Stimulated activated CD8-positive, alpha-beta memory T cell treated with anti-CD3 and anti-CD28 coated beads, Interleukin-7, amount 100 ng/mL, for 48 hours (primary cell): ENCODE results near the gene LMNTD2.
A peak's percentile ranks its signal among the peaks of the same experiment; 100 is the strongest.

Experiments
- DNase-seq, 2 donors: peaks; one replicate each; pipeline ENCODE4 v3.0.0-alpha.2; 2020; ENCODE audit warnings: low read depth in 1 of 2; ENCODE audit errors: extremely low read depth in 1 of 2

The LMNTD2 gene

GRCh38 chr11:554428-555226, 5.9 kb downstream of the LMNTD2 start:
- DNase-seq, result peak in 1 of 2 donors; percentile 53

DNA sequence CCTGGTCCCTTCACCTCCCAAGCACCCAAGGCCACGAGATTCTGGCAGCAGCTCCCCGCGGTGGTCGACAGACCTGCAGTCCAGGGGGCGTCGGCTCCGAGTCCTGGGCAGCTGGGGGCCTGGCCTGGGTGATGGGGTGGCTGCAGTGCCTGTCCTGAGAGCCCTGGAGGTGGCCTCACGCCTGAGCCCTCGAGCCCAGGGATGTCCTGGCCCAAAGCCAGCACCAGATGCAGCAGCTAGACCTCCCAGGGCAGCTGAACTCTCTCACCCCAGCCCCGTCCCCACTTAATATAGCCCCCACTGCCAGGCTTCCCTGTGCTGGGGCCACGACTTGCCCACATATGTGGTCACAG, 6.6 kb downstream of the LMNTD2 start:
- no peak for DNase-seq

- no peak for DNase-seq
Observed at GRCh38 chr11:553083-553987, 7.2 kb downstream of the LMNTD2 start.

DNA sequence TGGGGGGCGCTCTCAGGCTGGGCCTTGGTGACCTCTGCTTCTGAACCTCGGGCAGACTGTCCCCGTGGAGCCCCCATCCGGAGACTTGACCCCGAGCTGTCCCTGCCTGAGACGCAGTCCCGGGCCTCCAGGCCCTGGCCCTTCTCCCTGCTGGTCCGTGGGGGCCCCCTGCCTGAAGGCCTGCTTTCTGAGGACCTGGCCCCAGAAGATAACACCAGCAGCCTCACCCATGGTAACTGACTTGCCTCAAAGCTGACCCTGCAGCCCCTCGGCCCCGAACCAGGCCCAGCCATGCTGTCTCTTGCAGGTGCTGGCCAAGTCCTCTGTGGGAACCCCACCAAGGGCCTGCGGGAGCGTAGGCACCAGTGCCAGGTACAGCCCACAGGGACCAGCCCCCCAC, 8.9 kb downstream of the LMNTD2 start:
- DNase-seq, result no peak

- no peak for DNase-seq
Observed at GRCh38 chr11:551131-551530, 9.4 kb downstream of the LMNTD2 start.

GRCh38 chr11:550746-551085, 9.8 kb downstream of the LMNTD2 start:
- no peak for DNase-seq

DNA sequence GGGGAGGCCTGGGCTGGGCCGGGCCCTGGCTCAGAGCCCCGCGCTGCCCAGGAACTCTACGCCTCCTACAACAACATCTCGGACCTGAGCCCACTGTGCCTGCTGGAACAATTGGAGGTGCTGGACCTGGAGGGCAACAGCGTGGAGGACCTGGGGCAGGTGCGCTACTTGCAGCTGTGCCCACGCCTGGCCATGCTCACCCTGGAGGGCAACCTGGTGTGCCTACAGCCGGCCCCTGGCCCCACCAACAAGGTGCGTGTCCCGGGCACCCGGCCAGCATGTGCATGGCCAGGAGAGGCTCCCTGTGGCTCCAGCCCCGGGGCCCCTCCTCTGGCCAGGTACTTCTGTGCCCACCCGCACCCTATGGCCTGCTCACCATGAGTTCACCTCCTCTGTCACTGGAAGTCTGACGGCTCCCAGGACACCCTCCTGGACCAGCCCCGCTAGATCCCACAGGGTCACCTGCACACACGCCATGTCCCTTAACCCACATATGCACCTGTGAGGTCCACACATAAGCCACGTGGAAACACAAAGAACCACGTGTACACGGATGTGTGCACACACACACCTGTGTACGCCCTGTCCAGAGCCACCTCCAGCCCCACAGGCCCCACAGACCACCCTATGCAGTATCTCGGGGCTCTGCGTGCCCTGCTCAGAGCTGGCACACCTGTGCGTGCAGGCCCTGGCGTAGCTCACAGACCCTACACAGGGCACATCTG, 10.4 kb downstream of the LMNTD2 start:
- DNase-seq, result no peak

DNA sequence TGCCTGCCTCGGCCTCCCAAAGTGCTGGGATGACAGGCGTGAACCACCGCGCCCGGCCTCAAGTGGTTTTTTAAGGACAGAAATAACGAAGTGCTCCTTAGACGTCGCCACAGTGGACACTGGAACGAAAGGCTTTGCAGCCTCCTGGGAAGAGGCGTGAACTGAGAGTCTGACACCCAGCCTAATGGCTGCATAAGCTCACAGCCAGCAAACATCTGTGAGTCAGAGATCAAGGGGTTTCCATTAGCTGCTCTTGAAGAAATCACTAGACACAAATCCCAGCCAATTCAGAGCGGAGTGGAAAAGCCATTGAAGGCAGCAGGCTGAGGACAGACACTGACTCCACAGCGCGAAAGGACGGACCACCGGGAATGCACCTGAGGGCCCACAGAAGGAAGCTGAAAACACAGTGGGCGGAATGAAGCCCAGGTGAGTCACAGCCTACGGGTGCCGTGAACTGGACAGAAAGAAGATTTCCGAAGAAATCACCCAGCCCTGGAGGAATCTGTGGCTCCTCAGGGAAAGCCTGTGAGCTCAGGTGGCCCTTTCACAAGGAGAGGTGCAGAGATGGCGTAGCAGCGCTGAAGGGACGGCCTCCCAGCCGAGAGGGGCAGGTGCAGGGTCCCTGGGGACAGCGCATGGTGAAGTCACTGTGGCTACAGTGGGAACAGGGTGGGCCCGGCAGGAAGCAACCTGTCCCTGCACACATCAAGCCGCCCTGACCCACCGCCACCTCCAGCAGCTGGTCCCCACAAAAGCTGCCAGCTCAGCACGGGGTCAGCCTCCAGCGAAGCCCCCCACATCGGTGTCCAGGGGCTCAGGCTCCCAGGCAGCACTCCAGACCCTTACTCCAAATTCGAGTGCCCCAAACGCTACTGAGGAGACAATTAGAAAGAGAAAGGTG, 11.6 kb downstream of the LMNTD2 start:
- DNase-seq, result no peak

- DNase-seq, result no peak
Observed at GRCh38 chr11:545171-545570, 15.4 kb downstream of the LMNTD2 start.

DNA sequence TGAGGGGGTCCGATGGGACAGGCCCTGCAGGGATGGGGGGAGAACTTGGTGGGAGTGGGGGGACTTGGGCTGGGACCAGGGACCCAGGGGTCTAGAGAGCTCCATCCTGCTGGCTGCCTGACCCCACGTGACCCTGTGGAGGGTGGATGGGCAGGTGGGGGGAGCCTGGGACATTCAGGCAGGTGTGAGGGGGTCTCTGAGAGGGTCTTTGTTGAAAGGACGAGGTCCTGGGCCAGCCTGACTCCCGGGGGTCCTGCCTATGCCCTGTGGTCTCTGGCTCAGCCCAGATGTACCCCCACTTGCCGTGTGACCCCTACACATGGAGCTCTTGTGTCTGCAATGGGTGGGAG, 15.7 kb downstream of the LMNTD2 start:
- no peak for DNase-seq

- no peak for DNase-seq
Observed at GRCh38 chr11:541433-541885, 19.1 kb downstream of the LMNTD2 start.

DNA sequence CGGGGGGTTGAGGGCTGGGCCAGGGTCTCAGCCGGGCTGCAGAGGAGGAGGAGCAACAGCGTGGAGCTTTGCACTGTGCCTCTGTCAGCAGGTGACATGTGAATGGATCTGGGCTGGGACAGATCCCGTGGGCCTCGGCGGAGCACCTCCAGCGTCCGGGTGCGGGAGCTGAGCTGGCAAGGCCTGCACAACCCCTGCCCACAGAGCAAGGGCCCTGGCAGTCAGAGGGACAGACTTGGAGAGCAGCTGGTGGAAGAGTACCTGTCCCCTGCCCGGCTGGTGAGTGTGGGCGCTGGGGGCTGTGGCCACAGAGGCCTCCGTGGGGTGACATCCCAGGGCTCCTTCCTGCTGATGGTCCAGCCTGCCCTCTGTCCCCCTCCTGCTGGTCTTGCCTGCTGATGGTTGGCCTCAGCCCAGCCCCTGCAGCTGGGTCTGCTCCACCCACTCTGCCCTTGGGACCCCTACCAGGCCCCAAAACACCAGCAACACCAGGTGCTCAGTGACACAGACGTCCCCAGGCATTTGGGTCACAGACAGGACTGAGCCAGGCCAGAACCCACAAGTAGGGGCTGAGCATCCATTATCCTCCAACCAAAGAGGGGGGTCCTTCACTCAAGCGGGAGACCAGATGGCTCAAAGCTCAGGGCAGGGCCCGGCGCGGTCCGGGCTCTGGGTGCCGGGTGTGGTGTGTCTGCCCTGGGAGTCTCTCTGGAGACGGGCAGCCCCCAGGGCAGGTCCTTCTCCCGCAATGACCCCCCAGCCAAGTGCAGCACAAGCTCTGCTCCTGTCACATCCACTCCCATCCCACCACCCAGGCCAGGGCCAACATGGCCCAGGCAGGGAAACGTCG, 19.7 kb downstream of the LMNTD2 start:
- DNase-seq, result no peak

DNA sequence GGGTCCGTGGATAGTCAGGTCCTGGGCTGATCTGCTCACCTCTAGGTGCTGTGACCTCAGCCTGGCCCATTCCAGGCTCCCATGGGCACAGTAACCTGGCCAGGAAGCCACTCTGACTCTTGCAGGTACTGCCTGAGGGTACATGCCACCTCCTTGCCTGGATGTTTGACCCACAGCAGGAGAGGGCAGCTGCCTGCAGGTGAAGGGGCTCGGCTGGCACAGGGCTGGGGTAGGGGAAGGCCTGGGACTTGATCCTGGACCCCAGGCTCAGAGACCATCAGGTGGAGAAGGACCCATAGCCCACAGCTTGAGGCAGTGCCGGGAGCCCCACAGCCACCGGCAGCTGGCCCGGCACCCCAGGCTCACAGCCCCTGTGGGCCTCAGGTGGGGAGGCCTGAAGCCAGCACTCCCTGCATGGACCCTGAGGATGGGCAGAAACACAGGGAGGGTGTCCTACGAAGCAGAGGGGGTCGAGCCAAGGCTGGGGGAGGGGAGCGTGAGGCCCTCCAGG, 20.5 kb downstream of the LMNTD2 start:
- no peak for DNase-seq

DNA sequence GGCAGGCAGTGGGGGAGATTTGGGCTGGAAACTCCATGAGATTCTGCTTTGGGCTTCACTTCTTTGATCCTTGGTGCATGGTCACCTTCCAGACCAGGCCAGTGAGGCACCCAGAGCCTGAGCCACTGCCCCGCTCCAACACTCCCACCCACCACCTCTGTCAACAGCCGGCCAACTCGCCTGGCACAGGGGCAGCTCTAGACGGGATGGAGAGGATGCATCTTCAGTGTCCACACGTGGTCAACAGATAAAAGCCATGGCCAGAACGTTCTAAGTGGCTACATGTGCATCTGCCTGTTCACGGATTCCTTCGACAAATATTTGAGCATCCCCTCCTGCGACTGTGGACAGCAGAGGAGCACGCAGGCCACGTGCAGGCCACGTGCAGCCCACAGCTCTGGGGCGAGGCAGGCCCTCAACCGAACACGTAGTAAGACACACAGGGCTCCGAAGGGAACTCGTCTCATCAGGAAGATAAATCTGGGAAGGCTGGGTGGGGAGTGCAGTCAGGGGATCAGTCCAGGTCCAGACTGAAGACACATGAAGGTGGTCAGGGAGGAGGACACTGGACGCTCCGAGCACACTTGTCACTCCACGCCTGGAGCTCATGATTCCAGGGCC, 22.0 kb downstream of the LMNTD2 start:
- no peak for DNase-seq

DNA sequence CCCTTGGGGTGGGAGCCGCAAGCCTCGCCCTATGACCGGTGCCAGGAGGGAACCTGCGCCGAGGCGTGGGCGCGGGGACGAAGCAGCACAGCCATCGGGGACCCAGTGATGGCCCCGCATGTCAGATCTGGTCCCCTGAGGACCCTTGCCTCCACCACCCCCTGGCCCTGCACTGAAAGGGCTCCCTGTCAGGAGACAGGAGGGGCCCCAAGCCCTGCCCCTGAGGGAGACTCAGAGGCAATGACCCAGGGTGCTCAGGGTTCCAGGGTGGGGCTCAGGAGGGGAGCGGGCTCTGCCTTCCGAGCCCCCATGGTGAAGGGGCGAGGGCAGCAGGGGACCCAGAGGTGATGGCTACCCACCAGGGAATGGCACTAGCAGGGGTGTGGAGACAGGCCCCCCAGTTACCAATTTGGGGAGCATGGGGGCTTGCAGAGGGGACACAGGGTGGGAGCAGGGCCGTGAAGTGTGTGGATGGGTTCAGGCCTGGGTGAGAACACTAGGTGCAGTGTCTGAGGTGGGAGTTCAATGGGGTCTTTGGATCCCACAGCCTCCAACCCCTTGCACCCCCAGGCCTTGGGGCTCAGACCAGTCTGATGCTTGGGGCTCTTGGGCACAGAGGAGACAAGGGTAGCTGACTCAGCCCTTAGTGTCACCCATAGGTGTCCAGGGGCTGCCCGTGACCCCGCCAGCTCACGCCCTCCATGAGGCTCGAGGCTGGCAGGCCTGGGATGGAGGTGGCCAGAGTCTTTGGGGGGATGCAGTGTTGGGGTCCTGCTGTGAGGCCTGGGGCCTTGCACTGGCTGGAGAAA, 22.7 kb downstream of the LMNTD2 start:
- no peak for DNase-seq

GRCh38 chr11:536841-537621, 23.5 kb downstream of the LMNTD2 start, which contains the start of gene LRRC56:
TSS of gene LRRC56 (plus strand) at chr11:537527. CDS start at chr11:540685, 3,158 bp downstream.
- peak; percentile 82 to 90 for DNase-seq
